HepG2 (cell line): ENCODE data around the gene PRR12. TPM values are rescaled to one million over a fixed set of nuclear protein-coding genes. Genes with fewer than 3 reads are reported as not detected.
A peak's percentile ranks its signal among the peaks of the same experiment; 100 is the strongest.

Source experiments
- ELF1 ChIP-seq: sonication (generic); formaldehyde crosslinking; IDR thresholded peaks from 2 replicates; pipeline ENCODE4 v1.4.0; 2020; ENCODE audit warnings: missing genetic modification reagents
- ETV6 ChIP-seq: sonication (generic); formaldehyde crosslinking; conservative IDR thresholded peaks from 2 replicates; pipeline ENCODE4 v1.4.0; 2020; ENCODE audit warnings: missing genetic modification reagents
- PHF21A ChIP-seq: sonication (generic); formaldehyde crosslinking; IDR thresholded peaks from 2 replicates; pipeline ENCODE4 v1.5.0; 2020; ENCODE audit warnings: mild to moderate bottlenecking, missing genetic modification reagents
- TAF1 ChIP-seq: sonication (generic); formaldehyde crosslinking; IDR thresholded peaks from 2 replicates; pipeline ENCODE4 v1.4.0; 2020; ENCODE audit warnings: missing genetic modification reagents
- ZNF335 ChIP-seq: sonication (generic); formaldehyde crosslinking; IDR thresholded peaks from 2 replicates; pipeline ENCODE4 v1.4.0; 2020; ENCODE audit warnings: missing genetic modification reagents
- ZNF777 ChIP-seq: sonication (generic); formaldehyde crosslinking; IDR thresholded peaks from 2 replicates; pipeline ENCODE4 v1.4.0; 2020; ENCODE audit warnings: missing genetic modification reagents
- ZSCAN21 ChIP-seq: sonication (generic); formaldehyde crosslinking; IDR thresholded peaks from 2 replicates; pipeline ENCODE4 v1.8.0; 2022; ENCODE audit warnings: mild to moderate bottlenecking, missing genetic modification reagents, moderate library complexity, borderline replicate concordance
- polyA plus RNA-seq, 8 experiments: library from polyadenylated mRNA; depleted of rRNA in 3 of 8; stranded (reverse) in 7 of 8; unstranded in 1 of 8; fragments of >200 nt; fragmentation: Illumina TruSeq in 4 of 8; extraction: Trizol in 4 of 8; gene quantifications; 2 replicates each; pipeline versions ENCODE4 v1.2.1 to v1.2.3, GENCODE V29; 2011 to 2016; ENCODE audit warnings: low read depth in 4 of 8, missing spikeins in 1 of 8, mixed read lengths in 1 of 8; ENCODE audit not compliant: insufficient read depth in 1 of 8
- total RNA-seq, 5 experiments: library from RNA; depleted of rRNA; stranded (reverse); fragments of >200 nt; fragmentation: Illumina TruSeq; extraction: Trizol; gene quantifications; 2 replicates each; pipeline ENCODE4 v1.2.3, GENCODE V29; 2016; ENCODE audit warnings: low read depth in 1 of 5
- TF ChIP-seq, protein P1 (sequence below), 2 experiments: fragments of 450-650 bp in 1 of 2; sonication (generic) in 1 of 2; formaldehyde crosslinking in 1 of 2; IDR thresholded peaks; 2 replicates each; pipeline versions ENCODE4 v1.6.1 to v1.8.0; 2016 to 2022; ENCODE audit warnings: antibody characterized with exemption in 1 of 2, mild to moderate bottlenecking in 1 of 2, missing genetic modification reagents in 1 of 2
- TF ChIP-seq, protein P2 (sequence below): sonication (generic); formaldehyde crosslinking; IDR thresholded peaks from 2 replicates; pipeline ENCODE4 v1.5.1; 2020; ENCODE audit warnings: mild to moderate bottlenecking, missing genetic modification reagents, moderate library complexity
- TF ChIP-seq, protein P3 (sequence below): sonication (generic); formaldehyde crosslinking; IDR thresholded peaks from 2 replicates; pipeline ENCODE4 v1.9.0; 2022; ENCODE audit warnings: low read depth, missing genetic modification reagents

PRR12 gene
- total and polyA plus RNA-seq, 2 of the 13 experiments (the other 11 are each of a cell fraction or from before 2014, with no cell fraction given), result 0.62 to 1.5 TPM

DNA sequence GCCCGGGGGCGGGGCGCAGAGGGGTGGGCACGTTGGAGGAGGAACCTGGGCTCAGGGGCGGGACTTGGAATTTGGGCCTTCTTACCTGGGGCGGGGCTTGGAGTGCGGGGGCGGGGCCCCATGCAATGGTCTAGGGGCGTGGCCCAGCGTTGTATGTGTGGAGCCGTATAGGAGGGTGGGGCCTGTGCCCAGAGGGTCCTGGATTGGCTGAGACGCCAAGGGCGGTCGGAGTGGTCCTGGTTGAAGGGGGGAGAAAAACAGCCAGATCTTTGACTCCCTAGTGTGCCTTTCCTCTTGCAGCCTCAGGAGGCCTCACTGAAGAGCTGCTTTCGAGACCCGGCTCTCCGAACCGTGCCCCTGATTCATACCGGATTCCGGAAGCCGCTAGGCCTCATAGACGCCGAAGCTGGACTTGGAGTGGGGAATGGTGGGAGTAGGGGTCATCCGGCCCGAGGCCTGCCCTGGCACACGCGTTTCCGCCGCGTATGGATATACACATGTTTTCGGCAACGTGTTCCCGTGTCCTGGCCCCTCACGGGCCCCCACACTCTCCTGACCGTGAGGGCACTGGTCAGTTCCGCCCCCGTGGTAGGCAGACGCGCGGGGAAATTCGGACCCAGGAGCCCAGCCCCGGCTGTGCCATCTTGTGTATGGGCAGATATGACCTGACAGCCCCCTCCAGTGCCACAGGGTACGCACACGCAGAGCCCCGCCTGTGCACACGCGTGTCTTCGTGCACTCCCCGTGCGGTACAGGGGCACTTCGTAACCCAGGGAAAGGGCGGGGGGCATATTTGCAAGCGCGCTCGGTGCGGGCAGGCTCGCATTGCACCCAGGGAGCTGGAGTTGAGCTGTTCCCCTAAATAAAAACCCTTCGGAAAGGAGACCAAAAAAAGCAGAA is 661 bp upstream of the PRR12 start (continued):
- TF ChIP-seq, protein P1, sequence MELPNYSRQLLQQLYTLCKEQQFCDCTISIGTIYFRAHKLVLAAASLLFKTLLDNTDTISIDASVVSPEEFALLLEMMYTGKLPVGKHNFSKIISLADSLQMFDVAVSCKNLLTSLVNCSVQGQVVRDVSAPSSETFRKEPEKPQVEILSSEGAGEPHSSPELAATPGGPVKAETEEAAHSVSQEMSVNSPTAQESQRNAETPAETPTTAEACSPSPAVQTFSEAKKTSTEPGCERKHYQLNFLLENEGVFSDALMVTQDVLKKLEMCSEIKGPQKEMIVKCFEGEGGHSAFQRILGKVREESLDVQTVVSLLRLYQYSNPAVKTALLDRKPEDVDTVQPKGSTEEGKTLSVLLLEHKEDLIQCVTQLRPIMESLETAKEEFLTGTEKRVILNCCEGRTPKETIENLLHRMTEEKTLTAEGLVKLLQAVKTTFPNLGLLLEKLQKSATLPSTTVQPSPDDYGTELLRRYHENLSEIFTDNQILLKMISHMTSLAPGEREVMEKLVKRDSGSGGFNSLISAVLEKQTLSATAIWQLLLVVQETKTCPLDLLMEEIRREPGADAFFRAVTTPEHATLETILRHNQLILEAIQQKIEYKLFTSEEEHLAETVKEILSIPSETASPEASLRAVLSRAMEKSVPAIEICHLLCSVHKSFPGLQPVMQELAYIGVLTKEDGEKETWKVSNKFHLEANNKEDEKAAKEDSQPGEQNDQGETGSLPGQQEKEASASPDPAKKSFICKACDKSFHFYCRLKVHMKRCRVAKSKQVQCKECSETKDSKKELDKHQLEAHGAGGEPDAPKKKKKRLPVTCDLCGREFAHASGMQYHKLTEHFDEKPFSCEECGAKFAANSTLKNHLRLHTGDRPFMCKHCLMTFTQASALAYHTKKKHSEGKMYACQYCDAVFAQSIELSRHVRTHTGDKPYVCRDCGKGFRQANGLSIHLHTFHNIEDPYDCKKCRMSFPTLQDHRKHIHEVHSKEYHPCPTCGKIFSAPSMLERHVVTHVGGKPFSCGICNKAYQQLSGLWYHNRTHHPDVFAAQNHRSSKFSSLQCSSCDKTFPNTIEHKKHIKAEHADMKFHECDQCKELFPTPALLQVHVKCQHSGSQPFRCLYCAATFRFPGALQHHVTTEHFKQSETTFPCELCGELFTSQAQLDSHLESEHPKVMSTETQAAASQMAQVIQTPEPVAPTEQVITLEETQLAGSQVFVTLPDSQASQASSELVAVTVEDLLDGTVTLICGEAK (IDR thresholded peaks at IDR 0.05), result no peak
- TF ChIP-seq, protein P1 (CRISPR knock-in tag; IDR thresholded peaks at IDR 0.05), result peak; percentile 31; the same call in 1 of the 2 replicates
- peak; percentile 64 for TF ChIP-seq PHF21A
- 0 out of 2 replicates have a peak, but pooled peaks have one; percentile 35 for TF ChIP-seq ZNF335 (CRISPR knock-in tag)
- TF ChIP-seq, protein P2, sequence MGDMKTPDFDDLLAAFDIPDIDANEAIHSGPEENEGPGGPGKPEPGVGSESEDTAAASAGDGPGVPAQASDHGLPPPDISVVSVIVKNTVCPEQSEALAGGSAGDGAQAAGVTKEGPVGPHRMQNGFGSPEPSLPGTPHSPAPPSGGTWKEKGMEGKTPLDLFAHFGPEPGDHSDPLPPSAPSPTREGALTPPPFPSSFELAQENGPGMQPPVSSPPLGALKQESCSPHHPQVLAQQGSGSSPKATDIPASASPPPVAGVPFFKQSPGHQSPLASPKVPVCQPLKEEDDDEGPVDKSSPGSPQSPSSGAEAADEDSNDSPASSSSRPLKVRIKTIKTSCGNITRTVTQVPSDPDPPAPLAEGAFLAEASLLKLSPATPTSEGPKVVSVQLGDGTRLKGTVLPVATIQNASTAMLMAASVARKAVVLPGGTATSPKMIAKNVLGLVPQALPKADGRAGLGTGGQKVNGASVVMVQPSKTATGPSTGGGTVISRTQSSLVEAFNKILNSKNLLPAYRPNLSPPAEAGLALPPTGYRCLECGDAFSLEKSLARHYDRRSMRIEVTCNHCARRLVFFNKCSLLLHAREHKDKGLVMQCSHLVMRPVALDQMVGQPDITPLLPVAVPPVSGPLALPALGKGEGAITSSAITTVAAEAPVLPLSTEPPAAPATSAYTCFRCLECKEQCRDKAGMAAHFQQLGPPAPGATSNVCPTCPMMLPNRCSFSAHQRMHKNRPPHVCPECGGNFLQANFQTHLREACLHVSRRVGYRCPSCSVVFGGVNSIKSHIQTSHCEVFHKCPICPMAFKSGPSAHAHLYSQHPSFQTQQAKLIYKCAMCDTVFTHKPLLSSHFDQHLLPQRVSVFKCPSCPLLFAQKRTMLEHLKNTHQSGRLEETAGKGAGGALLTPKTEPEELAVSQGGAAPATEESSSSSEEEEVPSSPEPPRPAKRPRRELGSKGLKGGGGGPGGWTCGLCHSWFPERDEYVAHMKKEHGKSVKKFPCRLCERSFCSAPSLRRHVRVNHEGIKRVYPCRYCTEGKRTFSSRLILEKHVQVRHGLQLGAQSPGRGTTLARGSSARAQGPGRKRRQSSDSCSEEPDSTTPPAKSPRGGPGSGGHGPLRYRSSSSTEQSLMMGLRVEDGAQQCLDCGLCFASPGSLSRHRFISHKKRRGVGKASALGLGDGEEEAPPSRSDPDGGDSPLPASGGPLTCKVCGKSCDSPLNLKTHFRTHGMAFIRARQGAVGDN (CRISPR knock-in tag), result peak; percentile 83
- peak; percentile 62; the same call in 1 of the 2 replicates for TF ChIP-seq ETV6
- 0 out of 2 replicates have a peak, but pooled peaks have one; percentile 27 for TF ChIP-seq ZNF777 (CRISPR knock-in tag)
- TF ChIP-seq, protein P3, sequence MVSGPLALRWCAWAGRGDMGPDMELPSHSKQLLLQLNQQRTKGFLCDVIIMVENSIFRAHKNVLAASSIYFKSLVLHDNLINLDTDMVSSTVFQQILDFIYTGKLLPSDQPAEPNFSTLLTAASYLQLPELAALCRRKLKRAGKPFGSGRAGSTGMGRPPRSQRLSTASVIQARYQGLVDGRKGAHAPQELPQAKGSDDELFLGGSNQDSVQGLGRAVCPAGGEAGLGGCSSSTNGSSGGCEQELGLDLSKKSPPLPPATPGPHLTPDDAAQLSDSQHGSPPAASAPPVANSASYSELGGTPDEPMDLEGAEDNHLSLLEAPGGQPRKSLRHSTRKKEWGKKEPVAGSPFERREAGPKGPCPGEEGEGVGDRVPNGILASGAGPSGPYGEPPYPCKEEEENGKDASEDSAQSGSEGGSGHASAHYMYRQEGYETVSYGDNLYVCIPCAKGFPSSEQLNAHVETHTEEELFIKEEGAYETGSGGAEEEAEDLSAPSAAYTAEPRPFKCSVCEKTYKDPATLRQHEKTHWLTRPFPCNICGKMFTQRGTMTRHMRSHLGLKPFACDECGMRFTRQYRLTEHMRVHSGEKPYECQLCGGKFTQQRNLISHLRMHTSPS (CRISPR knock-in tag), result peak; percentile 60; the same call in 1 of the 2 replicates
- peak; percentile 93 for TF ChIP-seq TAF1
- peak; percentile 36; the same call in 1 of the 2 replicates for TF ChIP-seq ZSCAN21 (CRISPR knock-in tag)
- TF ChIP-seq ELF1 (CRISPR knock-in tag), result peak; percentile 58; the same call in 1 of the 2 replicates
